Activated gamma-delta T cell treated with anti-CD3 and anti-CD28 coated beads, Interleukin-2, amount 50 U/mL, for 16 hours (primary cell): ENCODE data around the gene MYPOP.

Experiments used
- DNase-seq: peaks from one replicate; pipeline ENCODE4 v3.0.0-alpha.2; 2020; ENCODE audit warnings: low read depth

The MYPOP gene

DNA sequence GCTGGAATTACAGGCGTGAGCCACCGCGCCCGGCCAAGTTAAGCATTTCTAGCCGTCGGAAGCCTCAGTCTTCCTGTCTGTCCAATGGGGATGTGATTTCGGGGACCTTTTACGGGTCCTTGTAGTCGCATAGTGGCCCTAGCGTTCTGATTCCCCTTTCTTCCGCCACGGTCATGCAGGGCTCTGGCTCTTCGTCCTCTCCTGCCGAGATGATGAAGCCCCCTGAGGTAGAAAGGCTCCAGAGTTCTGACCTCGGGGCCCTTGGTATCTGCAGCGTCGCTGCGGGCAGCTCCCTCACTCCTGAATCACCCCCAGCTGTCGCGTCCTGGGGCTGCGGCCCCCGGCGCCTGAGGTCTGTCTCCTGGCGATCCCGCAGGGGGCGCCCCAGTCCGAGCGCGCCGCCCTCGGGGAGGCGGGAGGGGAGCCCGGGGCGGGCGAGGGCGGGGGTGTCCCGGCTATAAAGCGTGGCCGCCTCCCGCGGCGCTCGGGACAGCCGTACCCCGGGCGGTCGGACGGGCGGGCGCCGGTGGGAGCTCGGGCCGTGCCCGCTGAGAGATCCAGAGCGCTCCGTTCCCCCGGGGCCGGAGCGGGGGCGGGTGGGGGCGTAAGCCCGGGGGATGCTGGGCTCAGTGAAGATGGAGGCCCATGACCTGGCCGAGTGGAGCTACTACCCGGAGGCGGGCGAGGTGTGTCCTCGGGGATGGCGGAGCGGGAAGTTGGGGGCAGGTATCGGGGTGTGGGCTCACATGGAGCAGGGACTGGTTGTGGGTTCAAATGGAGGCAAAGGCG is 38.4 kb downstream of the MYPOP start, which contains the start of gene FOXA3:
Gene FOXA3, plus strand, starts transcription at position 487 of the 789 bp plus-strand sequence. Its CDS starts 131 bp downstream, at position 618.
- peak; percentile 30 for DNase-seq

DNA sequence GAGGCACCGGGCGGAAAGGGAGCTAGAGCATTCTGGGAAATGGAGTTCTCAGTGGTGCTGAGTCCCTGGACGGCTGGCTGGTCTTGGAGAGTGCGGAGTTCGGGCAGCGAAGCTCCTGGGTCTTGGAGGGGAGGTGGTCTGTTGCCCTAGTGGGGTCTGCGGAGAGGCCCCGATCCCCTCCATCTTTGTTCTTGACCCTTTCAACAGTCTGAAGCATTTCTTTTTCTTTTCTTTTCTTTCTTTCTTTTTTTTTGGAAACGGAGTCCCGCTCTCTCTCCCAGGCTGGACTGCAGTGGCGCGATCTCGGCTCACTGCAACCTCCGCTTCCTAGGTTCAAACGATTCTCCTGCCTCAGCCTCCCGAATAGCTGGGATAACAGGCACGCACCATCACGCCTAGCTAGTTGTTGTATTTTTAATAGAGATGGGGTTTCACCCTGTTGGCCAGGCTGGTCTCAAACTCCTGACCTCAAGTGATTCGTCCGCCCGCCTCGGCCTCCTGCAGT is 39.0 kb downstream of the MYPOP start:
- DNase-seq = no peak

DNA sequence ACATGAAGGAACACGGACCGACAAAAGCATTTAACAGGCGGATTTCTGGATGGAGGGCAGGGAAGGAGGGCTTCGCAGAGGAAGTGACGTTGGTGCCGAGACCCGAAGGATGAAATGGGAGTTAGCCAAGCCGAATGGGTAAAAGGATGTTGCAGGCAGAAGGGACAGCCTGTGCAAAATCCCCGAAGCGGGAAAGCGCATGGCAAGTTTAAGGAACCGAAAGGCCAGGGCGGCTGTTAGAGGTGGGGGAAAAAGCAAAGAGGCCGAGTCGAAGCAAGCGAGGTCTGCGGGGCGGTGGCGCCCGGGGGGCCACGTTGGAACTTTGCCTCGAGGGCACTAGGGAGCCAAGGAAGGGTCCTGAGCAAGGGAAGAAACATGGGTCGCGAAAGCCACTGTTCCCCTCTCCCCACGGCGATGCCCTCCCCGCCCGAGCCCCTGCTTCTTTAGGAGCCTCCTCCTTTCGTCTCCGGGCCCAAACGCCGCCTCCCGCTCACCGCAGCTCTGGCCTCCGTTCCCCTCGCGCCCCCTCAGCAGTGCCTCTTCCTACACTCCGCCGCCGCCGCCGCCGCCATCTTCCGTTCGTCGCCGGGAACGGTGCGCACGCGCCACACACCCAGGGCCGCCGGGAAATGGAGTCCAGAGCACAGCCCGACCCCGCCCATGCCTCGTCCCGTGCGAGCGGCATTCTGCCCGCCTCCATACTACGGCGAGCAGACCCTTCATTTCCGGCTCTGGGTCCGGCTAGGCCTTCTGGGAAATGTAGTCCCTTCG is 39.7 kb downstream of the MYPOP start, which contains the start of gene SYMPK:
Gene SYMPK, minus strand, starts transcription at position 584 of the 771 bp plus-strand sequence. CDS start 8,652 bp downstream, outside the sequence.
- DNase-seq = peak; percentile 98

DNA sequence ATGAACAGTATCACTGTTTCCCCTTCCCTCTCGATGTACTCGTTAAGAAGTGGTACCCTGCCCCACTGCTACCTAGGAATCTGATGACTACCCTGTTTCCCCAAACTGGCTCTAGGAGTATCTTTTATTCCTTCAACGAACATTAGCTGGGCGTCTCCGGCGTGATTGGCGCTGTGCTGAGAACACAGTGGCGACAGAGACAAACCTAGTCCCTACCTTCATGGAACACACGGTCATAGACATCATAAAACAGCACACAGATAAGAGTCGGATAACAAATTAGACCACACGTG is 40.2 kb downstream of the MYPOP start:
- DNase-seq = no peak

DNA sequence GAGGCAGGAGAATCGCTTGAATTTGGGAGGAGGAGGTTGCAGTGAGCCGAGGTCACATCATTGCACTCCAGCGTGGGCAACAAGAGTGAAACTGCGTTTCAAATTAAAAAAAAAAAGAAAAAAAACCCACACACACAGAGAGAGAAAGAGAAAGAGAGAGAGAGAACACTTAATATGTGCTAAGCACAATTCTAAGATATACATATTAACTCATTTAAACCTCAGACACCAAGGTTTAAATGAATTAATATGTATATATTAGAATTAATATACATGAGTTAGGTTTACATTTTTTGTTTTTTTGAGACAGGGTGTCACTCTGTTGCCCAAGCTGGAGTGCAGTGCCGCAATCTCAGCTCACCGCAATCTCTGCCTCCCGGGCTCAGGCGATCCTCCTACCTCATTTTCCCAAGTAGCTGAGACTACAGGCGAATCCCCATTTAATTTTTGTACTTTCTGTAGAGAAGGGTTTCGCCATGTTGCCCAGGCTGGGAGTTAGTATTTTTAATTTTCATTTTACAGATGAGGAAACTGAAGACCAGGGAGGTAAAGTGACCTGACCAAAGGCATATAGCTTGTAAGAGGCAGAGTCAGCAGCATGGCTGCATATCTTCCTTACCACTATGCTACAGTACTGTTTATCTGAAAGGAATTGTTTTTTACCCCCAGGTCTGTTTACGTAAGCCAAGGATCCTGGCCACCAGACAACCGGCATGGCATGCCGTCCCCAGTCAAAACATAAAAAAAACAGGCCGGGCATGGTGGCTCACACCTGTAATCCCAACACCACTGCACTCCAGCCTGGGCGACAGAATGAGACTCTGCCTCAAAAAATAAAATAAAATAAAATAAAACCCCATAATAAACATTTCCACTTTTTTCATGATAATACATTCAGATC is 41.8 kb downstream of the MYPOP start:
- DNase-seq = no peak

DNA sequence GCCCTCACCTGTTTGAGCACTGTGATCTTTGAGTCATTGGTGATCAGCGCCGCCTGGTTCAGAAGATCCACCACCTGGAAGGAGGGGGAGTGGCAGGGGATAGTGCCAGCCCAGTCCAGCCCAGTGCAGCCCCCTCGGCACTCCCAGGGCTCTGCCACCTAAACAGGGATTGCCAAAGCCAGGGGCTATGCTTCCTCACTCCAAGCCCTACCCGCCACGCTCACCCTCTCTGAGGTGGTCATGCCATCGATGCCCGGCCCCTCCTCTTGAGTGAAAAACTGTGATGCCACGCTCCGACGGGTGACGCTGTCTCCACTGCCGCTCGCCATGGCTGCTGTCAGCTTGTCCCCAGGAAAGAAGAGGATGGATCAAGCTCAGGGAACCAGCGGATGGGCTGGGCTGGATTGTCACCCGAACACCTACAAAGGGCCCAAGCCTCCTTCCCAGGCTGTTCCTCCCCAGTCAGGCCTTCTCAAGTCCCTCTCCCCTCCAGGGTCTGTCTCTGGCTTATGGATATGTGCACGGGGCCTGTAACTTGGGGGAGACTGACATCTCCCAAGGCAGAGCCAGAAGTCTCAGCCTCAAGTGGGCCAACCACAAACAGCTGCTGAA is 48.1 kb downstream of the MYPOP start:
- DNase-seq = no peak

DNA sequence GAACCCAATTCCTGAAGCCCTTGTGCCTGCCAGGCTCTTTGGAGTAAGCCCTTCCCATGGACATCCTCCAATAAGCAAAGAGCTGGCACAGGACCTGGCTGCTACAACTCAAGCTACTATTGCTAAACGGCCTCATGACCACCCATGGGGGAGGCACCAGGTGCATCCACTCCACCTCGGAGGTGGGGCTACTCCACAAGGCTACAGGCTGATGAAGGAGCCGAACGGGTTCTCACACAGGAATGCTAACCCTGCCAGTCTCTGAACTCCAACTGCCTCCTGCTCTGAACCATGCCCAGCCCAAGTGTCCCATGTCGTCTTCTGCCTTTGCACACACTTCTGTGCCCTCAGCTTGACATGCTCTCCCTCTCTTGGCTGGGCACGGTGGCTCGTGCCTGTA is 49.4 kb downstream of the MYPOP start:
- no peak for DNase-seq

DNA sequence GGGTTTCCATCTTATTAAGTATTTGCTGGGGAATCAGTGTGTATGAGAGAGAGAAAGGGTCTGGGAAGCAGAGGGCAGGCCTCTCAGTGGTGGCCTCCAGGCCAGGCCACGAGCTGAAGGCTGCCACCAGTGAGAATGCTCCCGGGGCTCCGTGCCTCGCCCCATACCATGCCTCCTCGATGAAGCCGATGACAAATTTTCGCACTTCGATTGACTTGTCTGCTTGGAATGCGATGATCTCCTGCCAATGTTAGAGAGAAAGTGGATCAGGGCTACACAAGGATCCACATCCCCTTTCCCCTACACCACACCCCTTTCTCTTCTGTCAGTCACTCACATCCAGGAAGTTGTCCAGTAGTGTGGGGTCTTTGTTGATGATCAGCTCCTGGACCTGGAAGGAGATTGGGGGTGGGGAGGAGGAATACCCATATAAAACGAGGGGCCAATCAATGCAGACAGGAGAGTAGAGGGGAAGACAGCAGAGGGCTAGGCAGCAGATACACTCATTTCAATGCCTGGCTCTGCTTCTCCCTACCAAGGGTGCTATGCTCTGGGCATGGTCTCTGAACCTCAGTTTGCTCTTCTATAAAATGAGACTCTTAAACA is 50.2 kb downstream of the MYPOP start:
- no peak for DNase-seq

DNA sequence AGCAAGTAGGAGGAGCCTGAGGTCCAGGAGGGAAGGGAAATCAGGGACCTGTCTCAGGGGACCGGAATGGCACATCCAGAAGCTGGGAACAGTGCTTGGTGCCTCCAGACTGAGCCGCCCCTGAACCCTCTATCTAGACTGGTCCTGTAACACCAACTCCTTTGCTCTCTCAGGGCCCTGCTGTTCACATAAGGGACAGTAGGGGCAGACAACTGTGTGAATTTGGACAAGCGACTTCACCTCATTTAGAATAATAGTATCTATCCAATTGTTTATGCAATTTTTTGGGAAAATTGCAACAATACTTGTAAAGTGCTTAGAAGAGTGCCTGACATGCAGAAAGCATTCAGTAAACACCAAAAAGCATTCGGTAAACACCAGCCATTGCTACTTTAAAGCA is 53.5 kb downstream of the MYPOP start:
- no peak for DNase-seq

DNA sequence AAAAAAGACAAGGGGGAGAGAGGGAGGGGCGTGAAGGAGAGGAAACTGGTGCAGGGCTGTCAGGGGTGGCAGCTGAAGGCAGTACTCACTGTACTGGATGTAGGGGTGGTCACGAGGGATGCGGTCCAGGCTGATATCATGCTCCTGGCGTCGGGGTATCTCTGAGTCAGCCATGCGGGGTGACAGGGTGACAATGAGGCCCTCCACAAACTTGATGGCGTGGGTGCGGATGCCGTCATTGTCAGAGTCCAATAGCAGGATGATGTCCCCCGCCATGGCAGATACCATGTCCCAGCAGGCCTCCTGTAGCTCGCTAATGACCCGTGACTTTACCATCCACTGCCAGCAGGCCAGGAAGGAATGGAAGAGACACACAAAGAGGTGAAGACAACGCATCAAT is 54.8 kb downstream of the MYPOP start:
- no peak for DNase-seq

DNA sequence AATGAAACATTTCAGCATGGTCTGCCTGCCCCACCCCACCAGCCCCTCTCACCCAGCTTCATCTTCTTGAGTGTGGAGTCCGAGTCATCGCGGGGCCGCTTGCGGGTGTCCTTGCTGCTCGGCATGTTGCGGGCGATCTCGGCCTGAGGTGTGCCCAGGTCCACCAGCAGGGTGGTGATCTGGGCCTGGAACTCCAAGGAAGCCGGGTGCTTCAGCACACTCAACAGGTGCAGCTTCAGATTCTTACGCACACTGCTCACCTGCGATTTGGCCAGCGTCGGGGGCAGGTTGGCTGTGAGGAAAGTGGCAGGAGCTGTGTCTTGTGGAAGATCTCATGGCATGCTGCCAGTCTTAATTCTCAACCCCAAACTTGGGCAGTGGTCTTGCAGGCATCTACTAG is 60.2 kb downstream of the MYPOP start:
- no peak for DNase-seq
